Hepatocyte (in vitro differentiated cells): ENCODE results near the gene WDR75.

Source experiments
- CTCF ChIP-seq: fragments of 200-600 bp; sonication (generic); IDR thresholded peaks from 2 replicates; pipeline ENCODE4 v1.5.1; 2016; ENCODE audit warnings: antibody characterized with exemption, mild to moderate bottlenecking; ENCODE audit not compliant: poor library complexity
- EZH2 ChIP-seq: fragments of 200-600 bp; sonication (generic); IDR thresholded peaks from 2 replicates; pipeline ENCODE4 v1.6.1; 2016; ENCODE audit warnings: antibody characterized with exemption, mild to moderate bottlenecking, borderline replicate concordance
- EZH2phosphoT487 ChIP-seq: fragments of 200-600 bp; sonication (generic); IDR thresholded peaks from one replicate; pipeline ENCODE4 v1.6.1; 2018; ENCODE audit warnings: antibody characterized with exemption, mild to moderate bottlenecking, low read depth, moderate library complexity; ENCODE audit not compliant: unreplicated experiment, severe bottlenecking

GRCh38 chr2:189501487-189501886 lies 60.2 kb downstream of the WDR75 start:
- no peak for TF ChIP-seq CTCF
- TF ChIP-seq EZH2 = no peak
- no peak for TF ChIP-seq EZH2phosphoT487
